HCT116 (cell line): Measurements from ENCODE around the gene ACTR1A. TPM values are rescaled to one million over a fixed set of nuclear protein-coding genes. Genes with fewer than 3 reads are reported as not detected.

Experiments
- ATAC-seq: fragments of 200-7000 bp; cut with Tn5 transposase; 2 replicates; pipeline ENCODE4 v1.9.1; 2020; ENCODE audit warnings: mild to moderate bottlenecking, moderate library complexity
- BruUV-seq: library from RNA; stranded (reverse); fragments of 400-500 nt; replicated peaks from 2 replicates; lab custom pipeline; 2021; lab: Mats Ljungman, UMichigan
- CTCF ChIA-PET: fragments of 300-600 bp; sonication (Branson Sonifier 250); formaldehyde crosslinking; loops from one replicate; lab custom pipeline; 2021; ENCODE audit warnings: antibody characterized with exemption; lab: Charles Lee
- POLR2A ChIA-PET: fragments of 300-600, 350-600 bp; sonication (Branson Sonifier 250); formaldehyde crosslinking; loops from one replicate; lab custom pipeline; 2021; ENCODE audit warnings: antibody characterized with exemption; lab: Charles Lee
- RAD21 ChIA-PET, 2 experiments: fragments of 300-600 bp; sonication (Branson Sonifier 250); formaldehyde crosslinking; loops; one replicate each; lab custom pipeline; 2023; ENCODE audit warnings: low total read pairs in 2 of 2; ENCODE audit not compliant: uncharacterized antibody in 2 of 2, unreplicated experiment in 2 of 2, low non-redundant PET in 1 of 2; lab: Charles Lee
- DNase-seq: peaks from one replicate; pipeline ENCODE4 v3.0.0-alpha.2; 2010; ENCODE audit warnings: low read depth, low spot score
- H2AFZ ChIP-seq: fragments of 200-600 bp; shearing (Covaris generic), sonication (generic); 2 replicates; pipeline ENCODE4 v1.6.1; 2017; ENCODE audit warnings: low read depth, mixed run types, mixed read lengths, antibody characterized with exemption, low read length; ENCODE audit not compliant: poor library complexity, severe bottlenecking
- H3K27ac ChIP-seq: 2 replicates; pipeline ENCODE4 v1.5.1; 2012; ENCODE audit warnings: low read depth, low read length
- H3K27me3 ChIP-seq: fragments of 200-600 bp; sonication (generic); 2 replicates; pipeline ENCODE4 v1.6.1; 2016; ENCODE audit warnings: mixed run types, low read length, mixed read lengths; ENCODE audit not compliant: insufficient read depth
- H3K36me3 ChIP-seq, 2 experiments: fragments of 200-500 bp in 1 of 2; fragments of 200-600 bp in 1 of 2; sonication (Bioruptor generic) in 1 of 2; sonication (generic) in 1 of 2; 2 replicates each; pipeline versions ENCODE4 v1.5.1 to v1.6.1; 2014 to 2016; ENCODE audit warnings: low read length in 2 of 2, inconsistent platforms in 1 of 2, mixed read lengths in 1 of 2, mixed run types in 1 of 2; ENCODE audit not compliant: insufficient read depth in 2 of 2, control insufficient read depth in 1 of 2
- H3K4me1 ChIP-seq, 2 experiments: fragments of 200-600 bp in 1 of 2; sonication (generic) in 1 of 2; 2 replicates each; pipeline versions ENCODE4 v1.5.1 to v1.6.1; 2012 to 2017; ENCODE audit warnings: low read length in 2 of 2, inconsistent platforms in 1 of 2, mild to moderate bottlenecking in 1 of 2, mixed read lengths in 1 of 2, mixed run types in 1 of 2, moderate library complexity in 1 of 2; ENCODE audit not compliant: insufficient read depth in 2 of 2, control insufficient read depth in 1 of 2
- H3K4me2 ChIP-seq: fragments of 200-600 bp; sonication (generic); 2 replicates; pipeline ENCODE4 v1.6.1; 2017; ENCODE audit warnings: mixed run types, low read length, mixed read lengths
- H3K4me3 ChIP-seq, 2 experiments: fragments of 200-600 bp in 1 of 2; sonication (generic) in 1 of 2; replicated peaks in 1 of 2; 2 replicates each; pipeline ENCODE4 v1.5.1; 2011 to 2016; ENCODE audit warnings: low read length in 2 of 2, control low read depth in 1 of 2, low read depth in 1 of 2, mild to moderate bottlenecking in 1 of 2, mixed read lengths in 1 of 2, mixed run types in 1 of 2
- H3K79me2 ChIP-seq: fragments of 200-600 bp; sonication (generic); 2 replicates; pipeline ENCODE4 v1.6.1; 2017; ENCODE audit warnings: mild to moderate bottlenecking, mixed run types, low read length, moderate library complexity, mixed read lengths; ENCODE audit not compliant: insufficient read depth
- H3K9ac ChIP-seq: fragments of 200-600 bp; sonication (generic); 2 replicates; pipeline ENCODE4 v1.6.1; 2016; ENCODE audit warnings: low read length, mixed read lengths
- H3K9me2 ChIP-seq: fragments of 200-600 bp; sonication (generic), shearing (Covaris generic); 2 replicates; pipeline ENCODE4 v1.6.1; 2017; ENCODE audit warnings: mixed run types, mild to moderate bottlenecking, moderate library complexity; ENCODE audit not compliant: insufficient read depth
- H3K9me3 ChIP-seq, 2 experiments: fragments of 200-500 bp in 1 of 2; fragments of 200-600 bp in 1 of 2; sonication (Bioruptor generic) in 1 of 2; sonication (generic) in 1 of 2; 2 replicates each; pipeline ENCODE4 v1.6.1; 2014 to 2017; ENCODE audit warnings: low read length in 2 of 2, mixed read lengths in 2 of 2, inconsistent platforms in 1 of 2, low read depth in 1 of 2, mild to moderate bottlenecking in 1 of 2, mixed run types in 1 of 2, moderate library complexity in 1 of 2; ENCODE audit not compliant: control insufficient read depth in 1 of 2, insufficient read depth in 1 of 2
- H4K20me1 ChIP-seq: fragments of 200-600 bp; sonication (generic), shearing (Covaris generic); 2 replicates; pipeline ENCODE4 v1.6.1; 2017; ENCODE audit warnings: mixed run types, mild to moderate bottlenecking, moderate library complexity; ENCODE audit not compliant: insufficient read depth
- CBX3 ChIP-seq: IDR thresholded peaks from 2 replicates; pipeline ENCODE4 v1.6.1; 2012; ENCODE audit warnings: low read depth
- FOSL1 ChIP-seq: IDR thresholded peaks from 2 replicates; pipeline ENCODE4 v1.6.1; 2012; ENCODE audit warnings: low read depth
- POLR2A ChIP-seq: IDR thresholded peaks from 2 replicates; pipeline ENCODE4 v1.7.0; 2011; ENCODE audit warnings: borderline replicate concordance; ENCODE audit not compliant: insufficient read depth, insufficient read length; ENCODE audit errors: extremely low read depth
- RAD21 ChIP-seq: IDR thresholded peaks from 2 replicates; pipeline ENCODE4 v1.6.1; 2012; ENCODE audit warnings: low read depth, mild to moderate bottlenecking
- REST ChIP-seq: IDR thresholded peaks from 2 replicates; pipeline ENCODE4 v1.6.1; 2012; ENCODE audit warnings: low read depth
- intact Hi-C: fragments of 100-400 bp; cut with micrococcal nuclease; formaldehyde crosslinking; loops from 2 replicates; pipeline ENCODE4 v1.10.0; 2022
- total RNA-seq: library from RNA; stranded (reverse); gene quantifications from one replicate; pipeline ENCODE4 v1.2.1, GENCODE V29; 2021; ENCODE audit not compliant: unreplicated experiment
- TF ChIP-seq, protein P1 (sequence below), 3 experiments: fragments of 200-600 bp in 1 of 3; sonication (generic) in 1 of 3; IDR thresholded peaks in 2 of 3; conservative IDR thresholded peaks in 1 of 3; 2 replicates each; pipeline ENCODE4 v1.5.1; 2012 to 2017; ENCODE audit warnings: low read depth in 2 of 3, low read length in 2 of 3, antibody characterized with exemption in 1 of 3, borderline replicate concordance in 1 of 3, control low read depth in 1 of 3, mild to moderate bottlenecking in 1 of 3, mixed read lengths in 1 of 3, mixed run types in 1 of 3, moderate library complexity in 1 of 3; ENCODE audit not compliant: insufficient read depth in 1 of 3

Gene ACTR1A
- total RNA-seq, 1 experiment from 2014 or later, result 94.2 TPM

- POLR2A ChIA-PET, result interaction anchor here (0.7 kb wide), 1 partner anchor 109 kb away, joined by 3 read pairs; no protein-coding TSS in a partner anchor
- Histone ChIP-seq H3K27ac (no peak overlapping the region), H3K27me3 (no peaks in the 10 kb centered on the region), H3K9me2 (no peaks in the 10 kb centered on the region), H4K20me1 (no peaks in the 10 kb centered on the region), H3K9me3 (no peaks in the 10 kb centered on the region), H3K4me2 (no peak overlapping the region), H3K4me1 (peaks cover 5 to 10% of the 10 kb centered on the region in 2 experiments; a peak in 3 of 4 replicates), H3K36me3 (peaks cover 8 to 24% of the 10 kb centered on the region in 2 experiments), H3K9ac (no peak overlapping the region), H3K79me2 (peaks cover 25% of the 10 kb centered on the region), H2AFZ (no peak overlapping the region), H3K4me3 (no peak overlapping the region)
- intact Hi-C loops, result no loop called here
- TF ChIP-seq RAD21 (no peak), FOSL1 (no peak), REST (no peak), CBX3 (no peak), POLR2A (no peak)
- TF ChIP-seq, protein P1, sequence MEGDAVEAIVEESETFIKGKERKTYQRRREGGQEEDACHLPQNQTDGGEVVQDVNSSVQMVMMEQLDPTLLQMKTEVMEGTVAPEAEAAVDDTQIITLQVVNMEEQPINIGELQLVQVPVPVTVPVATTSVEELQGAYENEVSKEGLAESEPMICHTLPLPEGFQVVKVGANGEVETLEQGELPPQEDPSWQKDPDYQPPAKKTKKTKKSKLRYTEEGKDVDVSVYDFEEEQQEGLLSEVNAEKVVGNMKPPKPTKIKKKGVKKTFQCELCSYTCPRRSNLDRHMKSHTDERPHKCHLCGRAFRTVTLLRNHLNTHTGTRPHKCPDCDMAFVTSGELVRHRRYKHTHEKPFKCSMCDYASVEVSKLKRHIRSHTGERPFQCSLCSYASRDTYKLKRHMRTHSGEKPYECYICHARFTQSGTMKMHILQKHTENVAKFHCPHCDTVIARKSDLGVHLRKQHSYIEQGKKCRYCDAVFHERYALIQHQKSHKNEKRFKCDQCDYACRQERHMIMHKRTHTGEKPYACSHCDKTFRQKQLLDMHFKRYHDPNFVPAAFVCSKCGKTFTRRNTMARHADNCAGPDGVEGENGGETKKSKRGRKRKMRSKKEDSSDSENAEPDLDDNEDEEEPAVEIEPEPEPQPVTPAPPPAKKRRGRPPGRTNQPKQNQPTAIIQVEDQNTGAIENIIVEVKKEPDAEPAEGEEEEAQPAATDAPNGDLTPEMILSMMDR (IDR thresholded peaks at IDR 0.05 in 2 of 3, conservative IDR thresholded peaks at IDR 0.05 in 1 of 3; ENCODE audit: borderline replicate concordance in 1 of 3, insufficient read depth in 1 of 3, low read depth in 2 of 3, low read length in 2 of 3), result no peak
- CTCF ChIA-PET, result interaction anchor here (3.4 kb wide), 1 partner anchor 75 kb away, joined by 12 read pairs; no protein-coding TSS in a partner anchor
- ATAC-seq, result no peak
- BruUV-seq, result no TSS peak
- RAD21 ChIA-PET, result no interaction called here
- no peak for DNase-seq
These were observed 6.0 kb upstream of the ACTR1A start for GRCh38 chr10:102508506-102508905.
